ENCODE data around the gene CREB3. TPM values are rescaled to one million over a fixed set of nuclear protein-coding genes. Genes with fewer than 3 reads are reported as not detected.

The CREB3 gene
- total RNA-seq, 1 experiment from 2014 or later, result 27.3 TPM

- H2BK5ac ChIP-seq (ENCODE audit: insufficient read length, low read length), result no peak overlapping the region
- no peak overlapping the region for H3K4ac ChIP-seq (ENCODE audit: low read depth, low read length)
- no peaks in the 10 kb centered on the region for H4K20me1 ChIP-seq (ENCODE audit: control insufficient read depth, insufficient read depth, insufficient read length)
- H2BK15ac ChIP-seq (ENCODE audit: low read depth, low read length), result no peak overlapping the region
- no peak overlapping the region for H2AK5ac ChIP-seq (ENCODE audit: insufficient read length, low read length)
- H3K4me1 ChIP-seq (ENCODE audit: insufficient read depth, low read length), result no peaks in the 10 kb centered on the region
- H3K18ac ChIP-seq (ENCODE audit: insufficient read length, low read depth, low read length), result no peak overlapping the region
- H2BK20ac ChIP-seq (ENCODE audit: low read depth, low read length, poor library complexity, severe bottlenecking), result no peak overlapping the region
- no peaks in the 10 kb centered on the region for H3K27me3 ChIP-seq (ENCODE audit: insufficient read depth, low read length)
- Mint-ChIP-seq H3K27me3 (ENCODE audit: low read depth) (no peaks in the 10 kb centered on the region), H3K4me1 (peaks cover 21 to 24% of the 10 kb centered on the region in 2 experiments), H3K36me3 (ENCODE audit: insufficient read depth in 1 of 3, low read depth in 3 of 3) (peaks cover 0 to 7% (median 0%) of the 10 kb centered on the region in 3 experiments; a peak in 3 of 7 replicates), H3K9me3 (no peaks in the 10 kb centered on the region), H3K4me3 (no peak overlapping the region), H3K27ac (no peak overlapping the region)
- no peak overlapping the region for H3T11ph ChIP-seq (ENCODE audit: low read length)
- no peak overlapping the region for H4K91ac ChIP-seq (ENCODE audit: insufficient read length, low read depth, low read length)
- WGBS (ENCODE audit: extremely low coverage, insufficient read length, low lambda C conversion rate), result no CpG with 5 or more reads among the region's 1 CpG
- no peak overlapping the region for H2BK12ac ChIP-seq (ENCODE audit: insufficient read length, low read depth, low read length)
- no peak overlapping the region for H4K8ac ChIP-seq (replicated peaks; ENCODE audit: insufficient read length, low read depth, low read length)
- no peak overlapping the region for H3K56ac ChIP-seq (ENCODE audit: insufficient read length, low read depth, low read length)
- no peak overlapping the region for H3K27ac ChIP-seq (ENCODE audit: insufficient read length, low read depth, low read length)
- H2AFZ ChIP-seq (ENCODE audit: low read length), result no peak overlapping the region
- H3K79me1 ChIP-seq (ENCODE audit: insufficient read depth, low read depth, low read length, poor library complexity, severe bottlenecking), result no peaks in the 10 kb centered on the region
- no peak overlapping the region for H3K4me2 ChIP-seq (ENCODE audit: insufficient read depth, insufficient read length, low read length)
- no peak for DNase-seq
- no peak overlapping the region for H3K14ac ChIP-seq (ENCODE audit: insufficient read depth, low read length)
- H3K9ac ChIP-seq (ENCODE audit: extremely low read depth, insufficient read length, low read length), result no peak overlapping the region
- H3K79me2 ChIP-seq (ENCODE audit: insufficient read depth, low read length), result no peaks in the 10 kb centered on the region; the same call in 1 of the 2 replicates
- no peaks in the 10 kb centered on the region for H3K9me3 ChIP-seq (ENCODE audit: control insufficient read depth, low read depth, low read length)
- H3K23ac ChIP-seq (ENCODE audit: insufficient read length, low read depth, low read length), result no peak overlapping the region
- H2BK120ac ChIP-seq (ENCODE audit: low read depth, low read length, poor library complexity, severe bottlenecking), result no peak overlapping the region
- no peak for TF ChIP-seq CTCF (conservative IDR thresholded peaks at IDR 0.05)
- no peaks in the 10 kb centered on the region for H3K23me2 ChIP-seq (ENCODE audit: insufficient read length, low read depth, low read length, poor library complexity, severe bottlenecking)
- no peak overlapping the region for H4K5ac ChIP-seq (ENCODE audit: insufficient read length, low read depth, low read length)
Observed at GRCh38 chr9:35763803-35764202, 31.3 kb downstream of the CREB3 start.

Data from H9 (cell line).